NCI-H146 (cell line): ENCODE results near the gene OXNAD1.
A peak's percentile ranks its signal among the peaks of the same experiment; 100 is the strongest.

Source experiments
- DNase-seq: peaks from one replicate; lab custom pipeline; 2025; lab: John Stamatoyannopoulos, UW

Gene OXNAD1

DNA sequence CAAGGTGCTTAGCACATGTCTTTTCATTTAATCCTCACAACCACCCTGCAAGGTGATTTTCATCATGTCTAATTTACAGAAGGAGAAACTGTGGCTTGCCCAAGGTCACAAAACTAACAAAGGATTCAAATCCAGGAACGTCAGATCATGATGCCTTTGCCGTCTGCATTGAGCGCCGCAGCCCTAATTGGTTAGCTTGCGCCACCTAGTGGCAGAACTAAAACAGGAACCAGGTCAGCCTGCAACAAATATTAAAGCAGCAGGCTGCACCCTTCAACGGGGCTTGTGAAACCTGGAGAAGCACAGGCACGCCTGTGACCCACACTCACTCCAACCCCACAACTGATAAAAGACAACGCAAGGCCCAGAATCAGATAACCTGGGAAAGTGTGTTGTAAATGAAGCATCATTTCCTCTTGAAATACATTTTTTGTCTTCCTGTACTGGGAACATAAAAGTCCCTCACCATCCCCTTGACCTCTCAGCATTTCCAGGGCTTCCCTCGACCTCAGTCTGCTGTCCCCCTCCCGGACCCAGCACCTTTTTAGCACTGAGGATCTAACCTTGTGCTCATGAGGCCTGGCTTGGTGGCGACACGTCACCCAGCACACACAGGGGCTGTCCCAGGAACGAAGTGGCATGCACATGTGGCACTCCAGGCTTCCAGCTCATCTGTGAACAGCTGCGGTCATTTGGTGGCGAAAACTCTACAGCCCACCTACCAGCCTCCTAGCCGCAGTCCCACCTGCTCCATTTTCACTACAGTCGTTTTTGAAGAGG is 17.5 kb upstream of the OXNAD1 start:
- peak; percentile 75 for DNase-seq

DNA sequence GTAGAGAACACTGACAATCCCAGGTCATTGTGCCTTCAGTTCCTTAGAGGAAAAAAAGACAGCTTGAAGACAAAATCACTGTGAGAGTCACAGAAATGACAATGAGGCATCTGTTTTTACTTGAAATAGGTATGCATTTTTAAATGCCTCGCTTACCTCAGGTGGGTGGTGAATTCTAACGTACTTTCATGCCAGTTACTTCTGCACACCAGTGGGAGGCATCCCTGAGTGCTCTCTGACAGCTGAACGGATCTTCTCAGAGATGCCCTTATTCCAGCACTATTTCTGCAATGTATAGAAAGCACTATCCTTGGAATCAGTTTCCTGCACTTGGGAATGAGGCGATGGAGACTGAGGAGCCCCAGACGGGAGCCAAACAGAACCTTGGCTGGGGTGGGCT is 16.5 kb upstream of the OXNAD1 start:
- DNase-seq, result no peak

- no peak for DNase-seq
Observed at GRCh38 chr3:16249336-16249735, 15.7 kb upstream of the OXNAD1 start.

- no peak for DNase-seq
Observed at GRCh38 chr3:16249886-16250285, 15.1 kb upstream of the OXNAD1 start.

DNA sequence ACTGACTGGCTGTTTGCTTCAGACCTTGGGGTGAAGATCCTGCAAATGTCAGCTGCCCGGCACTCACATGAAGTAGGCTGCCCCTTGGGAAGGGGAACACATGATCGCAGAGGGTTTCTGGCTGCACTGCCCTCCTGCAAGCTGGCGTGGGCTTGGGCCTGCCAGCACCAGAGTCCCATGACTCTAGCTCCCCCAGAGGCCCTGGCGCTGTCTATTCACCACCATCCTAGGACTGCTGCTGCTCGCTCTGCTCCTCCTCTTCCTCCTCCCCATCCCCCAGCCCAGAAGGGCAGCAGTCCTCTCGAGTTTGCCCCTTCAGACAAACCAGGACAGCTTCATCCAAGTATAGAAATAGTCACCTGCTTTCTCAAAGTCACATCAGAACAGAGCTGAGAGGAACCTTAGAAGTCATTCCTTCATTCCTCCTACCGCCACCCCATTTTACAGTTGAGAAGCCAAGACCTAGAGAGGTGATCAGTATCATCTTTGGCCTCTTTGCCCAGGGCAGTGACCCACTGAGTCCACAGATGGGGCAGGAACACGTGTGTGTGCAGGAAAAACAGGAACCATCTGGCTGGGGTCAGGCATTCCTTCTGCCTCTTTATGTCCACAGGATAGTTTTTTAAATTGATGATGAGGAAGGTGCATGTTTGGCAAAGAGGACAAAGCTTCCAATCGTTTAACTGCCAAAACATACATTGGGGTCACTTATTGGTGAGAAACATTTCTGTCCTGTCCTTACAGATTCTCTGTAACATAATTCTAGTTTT is 13.5 kb upstream of the OXNAD1 start:
- no peak for DNase-seq

DNA sequence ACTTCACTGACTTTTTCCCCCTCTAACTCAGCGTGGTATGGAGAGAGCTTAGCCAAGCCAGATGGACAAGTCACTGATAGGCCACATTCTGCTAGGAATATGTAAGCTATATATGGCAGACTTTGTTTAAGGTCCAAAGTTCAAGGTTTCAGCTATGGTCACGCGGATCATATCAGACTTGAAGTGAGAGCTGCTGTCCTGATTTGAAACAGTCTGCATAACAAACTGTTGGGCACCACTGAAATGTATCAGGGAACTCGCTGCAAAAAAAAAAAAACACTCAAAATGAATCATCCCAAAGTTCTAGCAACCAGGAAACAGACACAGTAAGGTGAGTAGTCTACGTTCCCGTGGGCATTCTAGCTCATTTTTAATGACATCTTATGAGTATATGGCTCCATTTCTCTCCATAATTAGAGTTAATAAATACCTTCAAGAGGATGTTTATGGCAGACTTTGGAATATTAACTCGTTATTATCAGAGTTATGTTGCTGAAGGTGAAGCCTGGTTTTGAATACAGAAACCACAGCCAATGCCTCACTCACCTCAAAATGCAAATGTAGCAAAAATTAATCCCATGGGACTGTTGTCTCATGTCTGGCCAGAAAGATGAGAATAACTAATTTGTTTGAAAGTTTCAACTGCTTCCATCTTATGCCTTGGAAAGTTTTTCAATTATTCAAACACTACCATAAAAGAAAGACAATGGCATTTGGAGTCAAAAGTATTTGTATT is 12.6 kb upstream of the OXNAD1 start:
- no peak for DNase-seq

DNA sequence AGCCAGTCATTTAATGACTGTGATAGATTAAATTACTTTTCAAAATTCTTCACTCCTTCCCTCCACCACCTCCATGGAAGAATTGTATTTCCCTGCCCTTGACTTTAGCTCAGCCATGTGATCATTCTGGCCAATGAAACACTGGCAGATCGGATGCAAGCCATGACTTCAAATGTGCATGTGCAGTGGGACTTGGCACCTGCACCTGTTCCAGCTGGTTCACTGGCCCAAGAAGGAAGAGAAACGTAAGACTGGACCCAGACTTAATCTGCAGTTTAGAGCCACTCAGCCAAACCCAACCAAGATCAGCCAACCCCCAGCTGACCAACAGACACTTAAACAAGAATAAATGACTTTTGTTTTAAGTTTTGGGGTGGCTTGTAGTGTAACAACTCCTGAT is 12.0 kb upstream of the OXNAD1 start:
- DNase-seq, result no peak

DNA sequence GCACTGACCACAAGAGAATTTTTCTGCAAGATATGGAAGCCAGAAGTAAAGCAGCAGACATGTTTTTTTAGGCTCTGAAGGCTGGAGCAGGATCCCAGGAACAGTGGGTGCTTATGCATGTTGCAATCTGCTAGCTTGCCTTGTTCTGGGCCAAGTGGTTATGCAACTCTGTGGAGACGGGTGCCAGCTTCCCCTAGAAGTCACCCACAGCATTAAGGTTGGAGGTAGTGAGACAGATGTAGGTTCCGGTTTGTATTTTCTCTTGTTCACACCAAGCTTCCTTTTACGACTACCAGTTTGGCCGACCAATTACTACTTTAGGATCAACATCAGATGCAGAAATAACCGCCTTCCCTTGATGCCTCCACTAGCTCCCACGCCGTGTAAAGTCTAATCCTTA is 11.4 kb upstream of the OXNAD1 start:
- DNase-seq, result no peak

DNA sequence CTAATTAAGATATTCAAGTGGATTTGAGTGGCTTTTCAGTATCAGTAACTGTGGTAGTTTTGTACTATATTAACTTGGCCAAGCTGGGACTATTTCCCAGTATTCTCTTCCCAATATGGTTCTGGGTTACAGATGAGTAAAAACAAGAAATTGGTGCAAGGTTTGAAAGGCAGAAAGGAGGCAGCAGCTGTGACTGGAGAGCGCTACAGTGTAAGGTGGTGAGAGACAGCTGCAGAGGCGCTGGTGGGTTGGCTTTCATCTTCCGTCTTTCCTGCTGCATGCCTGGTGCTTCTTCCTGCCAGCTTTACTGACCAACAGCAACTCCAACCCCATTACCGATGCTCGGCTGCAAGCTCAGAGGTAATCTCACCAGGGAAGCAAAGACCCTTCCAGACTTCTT is 10.1 kb upstream of the OXNAD1 start:
- peak; percentile 50 for DNase-seq

- no peak for DNase-seq
Observed at GRCh38 chr3:16255326-16255725, 9.7 kb upstream of the OXNAD1 start.

- DNase-seq, result peak; percentile 94
Observed at GRCh38 chr3:16255726-16256125, 9.3 kb upstream of the OXNAD1 start.

DNA sequence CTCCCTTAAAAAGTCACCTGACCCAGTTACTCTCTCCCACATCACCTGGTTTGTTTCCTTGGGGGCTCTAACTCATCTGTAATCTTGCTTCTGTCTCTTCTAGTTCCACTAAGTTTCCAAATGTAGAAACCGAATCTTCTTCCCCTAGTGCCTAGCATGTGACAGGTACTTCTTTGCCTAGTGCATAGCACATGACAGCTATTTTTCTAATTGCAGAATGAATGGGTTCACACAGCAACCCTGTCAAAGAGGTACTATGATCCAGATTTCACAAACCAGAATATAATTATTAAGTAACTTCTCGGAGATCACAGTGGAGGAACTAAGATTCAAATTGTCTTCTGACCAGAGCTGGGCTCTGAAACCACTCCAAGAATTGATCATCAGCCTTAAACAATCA is 7.7 kb upstream of the OXNAD1 start:
- DNase-seq, result no peak

GRCh38 chr3:16258177-16258576 is 6.8 kb upstream of the OXNAD1 start:
- DNase-seq, result no peak

DNA sequence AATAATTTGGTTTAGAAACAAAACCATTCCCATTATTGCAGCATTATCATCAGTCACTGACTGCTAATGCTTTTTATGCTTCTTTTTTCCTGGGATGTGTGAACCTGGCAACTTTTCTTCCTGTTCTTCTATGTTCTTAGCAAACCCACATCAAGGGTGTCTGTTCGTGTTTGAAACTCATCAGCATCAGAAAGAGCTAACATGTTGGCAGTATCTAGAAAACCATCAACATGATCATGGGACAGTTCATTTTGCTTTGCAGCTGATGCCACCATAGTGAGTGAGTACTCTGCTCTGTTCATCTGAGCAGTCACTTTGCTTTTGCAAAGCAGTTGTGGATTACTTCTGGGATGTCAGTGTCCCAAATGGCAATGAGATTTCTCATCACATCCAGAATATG is 6.1 kb upstream of the OXNAD1 start:
- DNase-seq, result no peak

GRCh38 chr3:16260046-16260445 is 5.0 kb upstream of the OXNAD1 start:
- no peak for DNase-seq

GRCh38 chr3:16262174-16262573 is 2.8 kb upstream of the OXNAD1 start:
- no peak for DNase-seq

GRCh38 chr3:16264174-16264707 is 771 bp upstream of the OXNAD1 start:
- DNase-seq, result peak; percentile 22

DNA sequence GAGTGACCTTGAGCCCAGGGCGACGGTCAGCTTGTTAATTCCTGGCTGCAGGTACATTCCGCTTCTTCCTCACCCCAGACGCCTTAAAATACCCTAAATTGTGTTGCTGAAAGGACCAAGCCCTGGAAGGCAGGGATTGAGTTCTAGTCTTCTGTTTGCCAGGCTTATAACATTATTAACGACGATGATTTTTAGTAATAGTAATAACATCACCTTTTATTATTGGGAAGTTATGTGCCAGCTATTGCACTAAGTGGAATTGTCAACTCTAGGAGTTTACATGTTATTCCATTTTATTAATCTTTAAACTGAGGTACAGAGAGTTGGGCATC is 409 bp downstream of the OXNAD1 start:
- no peak for DNase-seq

GRCh38 chr3:16266714-16267113 is 1.7 kb downstream of the OXNAD1 start:
- no peak for DNase-seq

DNA sequence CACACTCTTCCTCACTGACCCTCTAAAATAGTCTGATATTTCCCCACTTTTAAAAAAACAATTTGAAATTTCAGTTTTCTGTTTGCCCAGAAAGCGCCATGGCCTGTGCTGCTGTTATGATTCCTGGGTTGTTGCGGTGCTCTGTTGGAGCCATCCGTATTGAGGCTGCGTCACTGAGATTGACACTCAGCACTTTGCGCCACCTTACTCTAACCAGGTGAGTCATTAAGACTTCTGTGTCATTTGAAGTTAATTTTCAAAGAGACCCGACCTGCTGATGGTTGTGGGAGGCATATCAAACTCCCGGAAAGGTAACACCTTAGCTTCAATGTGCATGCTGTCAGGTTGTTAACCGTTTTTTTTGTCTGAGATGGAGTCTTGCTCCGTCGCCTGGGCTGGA is 5.8 kb downstream of the OXNAD1 start:
- DNase-seq, result no peak

GRCh38 chr3:16272588-16272987 is 7.6 kb downstream of the OXNAD1 start:
- DNase-seq, result no peak

GRCh38 chr3:16273867-16274266 is 8.9 kb downstream of the OXNAD1 start:
- DNase-seq, result no peak

DNA sequence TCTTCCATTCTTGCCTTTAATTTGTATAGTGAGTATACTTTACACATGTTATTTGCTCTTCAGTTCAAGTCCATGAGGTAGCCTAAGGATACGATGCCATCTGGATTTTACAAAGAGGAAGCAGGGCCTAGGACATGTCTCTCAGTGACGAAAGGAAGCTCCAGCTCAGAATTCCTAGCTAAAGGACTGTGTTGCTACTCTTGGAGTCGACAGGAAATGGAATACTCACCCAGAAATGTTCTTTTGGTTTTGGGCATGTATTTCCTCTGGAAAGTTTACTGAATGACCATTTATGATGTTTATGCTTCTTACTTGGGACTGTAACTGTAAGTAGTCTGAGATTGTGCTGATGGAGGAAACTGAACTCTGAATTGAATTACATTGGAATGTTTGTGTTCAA is 12.5 kb downstream of the OXNAD1 start:
- DNase-seq, result no peak
